Adrenal gland (tissue), 12 donors: ENCODE results near the gene ITCH. TPM values are rescaled to one million over a fixed set of nuclear protein-coding genes. Genes with fewer than 3 reads are reported as not detected.

ENCODE experiments used
- DNase-seq, 7 donors: peaks; one replicate each; pipeline ENCODE4 v3.0.0-alpha.2; 2019 to 2020
- H3K27ac ChIP-seq, 5 donors: fragments of 200-600 bp; sonication (generic) in 4 of 5; 1 replicate in 3 of 5; 2 replicates in 2 of 5; pipeline versions ENCODE4 v1.5.1 to v1.8.0; 2016 to 2020; ENCODE audit warnings: mild to moderate bottlenecking in 1 of 5
- H3K27me3 ChIP-seq: fragments of 200-600 bp; 2 replicates; pipeline ENCODE4 v1.8.0; 2021
- H3K36me3 ChIP-seq, 2 donors: fragments of 200-600 bp; replicated peaks in 1 of 2; 1 replicate in 1 of 2; 2 replicates in 1 of 2; pipeline versions ENCODE4 v1.5.1 to v1.8.0; 2018 to 2022
- H3K4me1 ChIP-seq, 2 donors: fragments of 200-600 bp; replicated peaks in 1 of 2; 1 replicate in 1 of 2; 2 replicates in 1 of 2; pipeline versions ENCODE4 v1.5.1 to v1.8.0; 2018 to 2021
- H3K4me3 ChIP-seq, 4 donors: fragments of 200-600 bp; sonication (generic) in 3 of 4; one replicate each; pipeline ENCODE4 v1.5.1; 2016 to 2018
- H3K9me3 ChIP-seq, 3 donors: fragments of 200-600 bp; sonication (generic) in 1 of 3; replicated peaks in 1 of 3; 1 replicate in 2 of 3; 2 replicates in 1 of 3; pipeline versions ENCODE4 v1.5.1 to v1.8.0; 2016 to 2021
- POLR2A ChIP-seq, 2 donors: fragments of 450-650 bp; IDR thresholded peaks; one replicate each; pipeline ENCODE4 v1.6.1; 2017; ENCODE audit warnings: antibody characterized with exemption in 2 of 2, mild to moderate bottlenecking in 2 of 2, moderate library complexity in 1 of 2
- WGBS, 4 donors: extraction: QIAGEN DNeasy Blood & Tissue Kit in 2 of 4; methylation state at CpG; one replicate each; pipeline versions ENCODE4 v1.1.5 to v1.1.7; 2013 to 2017; 5-methylcytosine and 5-hydroxymethylcytosine counted together
- intact Hi-C, 2 donors: fragments of 100-400 bp; cut with DNase I; formaldehyde crosslinking; loops; one replicate each; pipeline versions ENCODE4 v1.14.1 to v1.15.0; 2022 to 2023
- polyA plus RNA-seq, 3 donors: library from polyadenylated mRNA; stranded (reverse); fragments of 200-250 nt in 2 of 3; fragments of 350-450 nt in 1 of 3; fragmentation: Illumina TruSeq in 1 of 3; extraction: RNeasy Lipid Tissue Mini Kit (QIAGEN cat#74804) in 1 of 3; gene quantifications; one replicate each; pipeline ENCODE4 v1.2.3, GENCODE V29; 2013 to 2014
- total RNA-seq, 9 donors: library from RNA; depleted of rRNA in 4 of 9; stranded (reverse); fragments of >200 nt in 4 of 9; fragments of 120-200 nt in 1 of 9; fragmentation: NEBNext Ultra II Directional in 1 of 9; extraction: Animal tissue kit (Norgen Biotek cat#: 25700) in 1 of 9; gene quantifications; one replicate each; pipeline versions ENCODE4 v1.1.0 to v1.2.4, GENCODE V29; 2013 to 2023
- TF ChIP-seq, protein P1 (sequence below), 6 experiments: fragments of 450-650 bp in 4 of 6; fragments of 200-600 bp in 2 of 6; sonication (generic) in 1 of 6; IDR thresholded peaks; 1 replicate in 5 of 6; 2 replicates in 1 of 6; pipeline versions ENCODE4 v1.5.1 to v1.8.0; 2016 to 2021; ENCODE audit warnings: antibody characterized with exemption in 6 of 6, mild to moderate bottlenecking in 2 of 6, moderate library complexity in 1 of 6
- donor health status: healthy with polysubstance abuse.
- donor health status: Bipolar disorder and iron deficiency.
- donor health status: DM: yes; HTN: yes; CAD: no.
- donor health status: DM: no; HTN: no; CAD: no.
- donor health status: DM: no; HTN: no; CAD: no.
- donor health status: DM: yes; HTN: yes; CAD: no.

Gene ITCH
- total and polyA plus RNA-seq, 12 donors = 5.8 to 67.6 (median 52.7) TPM

DNA sequence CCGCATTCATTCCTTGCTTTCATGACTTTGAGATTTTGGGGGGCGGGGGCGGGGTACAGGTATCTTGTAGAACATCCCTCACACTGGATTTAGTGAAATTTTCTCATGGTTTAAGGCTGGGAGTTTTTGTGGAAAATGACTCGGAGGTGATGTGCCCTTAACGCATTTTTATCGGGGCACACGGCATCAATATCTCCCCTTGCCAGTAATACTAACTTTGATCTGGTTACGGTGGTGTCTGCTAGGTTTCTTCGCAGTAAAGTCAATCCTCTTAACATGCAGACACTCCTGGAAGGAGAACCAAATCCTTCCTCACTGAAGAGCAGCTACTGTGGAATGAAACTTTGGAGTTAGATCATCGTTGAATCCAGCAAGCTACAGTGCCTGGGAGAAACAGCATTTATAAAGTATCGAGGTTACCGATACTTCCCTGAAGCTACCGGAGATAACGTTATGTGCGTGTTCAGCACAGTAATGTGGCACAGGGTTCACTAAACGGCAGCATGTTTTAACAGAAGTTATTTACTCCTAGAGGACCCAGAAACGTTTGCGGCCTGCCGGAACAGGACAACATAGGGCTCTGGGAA is 151.9 kb downstream of the ITCH start:
- H3K27ac ChIP-seq = peak overlapping the region; percentile 78 to 98 (median 94)
- H3K36me3 ChIP-seq = no peaks in the 10 kb centered on the region
- no peak for DNase-seq
- peak overlapping the region in 2 of 4 donors; percentile 71 to 90 for H3K4me3 ChIP-seq
- TF ChIP-seq POLR2A (IDR thresholded peaks at IDR 0.05) = peak in 1 of 2 donors; percentile 27
- TF ChIP-seq, protein P1, sequence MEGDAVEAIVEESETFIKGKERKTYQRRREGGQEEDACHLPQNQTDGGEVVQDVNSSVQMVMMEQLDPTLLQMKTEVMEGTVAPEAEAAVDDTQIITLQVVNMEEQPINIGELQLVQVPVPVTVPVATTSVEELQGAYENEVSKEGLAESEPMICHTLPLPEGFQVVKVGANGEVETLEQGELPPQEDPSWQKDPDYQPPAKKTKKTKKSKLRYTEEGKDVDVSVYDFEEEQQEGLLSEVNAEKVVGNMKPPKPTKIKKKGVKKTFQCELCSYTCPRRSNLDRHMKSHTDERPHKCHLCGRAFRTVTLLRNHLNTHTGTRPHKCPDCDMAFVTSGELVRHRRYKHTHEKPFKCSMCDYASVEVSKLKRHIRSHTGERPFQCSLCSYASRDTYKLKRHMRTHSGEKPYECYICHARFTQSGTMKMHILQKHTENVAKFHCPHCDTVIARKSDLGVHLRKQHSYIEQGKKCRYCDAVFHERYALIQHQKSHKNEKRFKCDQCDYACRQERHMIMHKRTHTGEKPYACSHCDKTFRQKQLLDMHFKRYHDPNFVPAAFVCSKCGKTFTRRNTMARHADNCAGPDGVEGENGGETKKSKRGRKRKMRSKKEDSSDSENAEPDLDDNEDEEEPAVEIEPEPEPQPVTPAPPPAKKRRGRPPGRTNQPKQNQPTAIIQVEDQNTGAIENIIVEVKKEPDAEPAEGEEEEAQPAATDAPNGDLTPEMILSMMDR (IDR thresholded peaks at IDR 0.05) = no peak
- WGBS, 4 donors = 17 to 25% (median 21%) methylated on average over 19 of the region's 19 CpGs
- H3K9me3 ChIP-seq = no peaks in the 10 kb centered on the region
- intact Hi-C loops = loop anchor here in 1 of 2 donors (5.0 kb wide), 1 partner anchor 203 kb away; no protein-coding TSS in a partner anchor
- no peaks in the 10 kb centered on the region for H3K27me3 ChIP-seq
- H3K4me1 ChIP-seq = peaks cover 12 to 41% of the 10 kb centered on the region in 2 donors

DNA sequence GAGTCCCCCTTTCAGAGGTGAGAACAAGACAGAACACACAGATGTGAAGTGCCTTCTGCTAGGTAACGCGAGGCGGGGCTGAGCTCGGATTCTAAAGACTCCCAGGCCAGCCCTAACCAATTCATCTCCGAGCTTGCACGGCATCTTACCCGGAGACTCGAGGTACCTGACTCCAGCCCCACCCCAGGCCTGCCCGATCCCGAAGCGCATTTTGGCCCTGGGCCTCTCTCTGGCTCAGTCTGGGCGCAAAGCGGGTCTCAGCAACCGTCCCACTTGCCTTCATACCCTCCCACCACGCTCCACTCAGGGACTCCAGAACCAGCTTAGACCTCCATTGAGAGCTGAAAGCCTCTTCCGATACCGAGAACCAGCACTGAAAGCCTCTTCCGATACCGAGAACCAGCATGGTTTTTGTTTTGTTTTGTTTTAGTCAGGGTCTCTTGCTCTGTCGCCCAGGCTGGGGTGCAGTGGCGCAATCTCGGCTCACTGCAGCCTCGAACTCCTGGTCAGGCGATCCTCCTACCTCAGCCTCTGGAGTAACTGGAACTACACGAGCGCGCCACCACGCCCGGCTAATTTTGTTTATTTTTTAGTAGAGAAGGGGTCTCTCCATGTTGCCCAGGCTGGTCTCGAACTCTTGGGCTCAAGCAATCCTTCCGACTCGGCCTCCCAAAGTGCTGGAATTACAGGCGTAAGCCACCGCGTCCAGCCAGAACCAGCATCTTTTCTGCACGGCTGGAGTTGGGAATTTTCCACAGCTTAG is 152.6 kb downstream of the ITCH start:
- Histone ChIP-seq H3K27ac (peak overlapping the region; percentile 78 to 98 (median 94)), H3K27me3 (no peaks in the 10 kb centered on the region), H3K4me1 (peaks cover 12 to 45% of the 10 kb centered on the region in 2 donors), H3K36me3 (peaks cover 0 to 4% of the 10 kb centered on the region in 2 donors), H3K4me3 (peak overlapping the region; percentile 71 to 90 (median 82)), H3K9me3 (no peaks in the 10 kb centered on the region)
- intact Hi-C loops = no loop called here
- WGBS, 4 donors = 1 to 3% (median 2%) methylated on average over 21 to 36 of the region's 36 CpGs
- TF ChIP-seq POLR2A (IDR thresholded peaks at IDR 0.05) = no peak
- TF ChIP-seq, protein P1 (IDR thresholded peaks at IDR 0.05) = no peak
- DNase-seq = peak; percentile 56 to 89 (median 71)

DNA sequence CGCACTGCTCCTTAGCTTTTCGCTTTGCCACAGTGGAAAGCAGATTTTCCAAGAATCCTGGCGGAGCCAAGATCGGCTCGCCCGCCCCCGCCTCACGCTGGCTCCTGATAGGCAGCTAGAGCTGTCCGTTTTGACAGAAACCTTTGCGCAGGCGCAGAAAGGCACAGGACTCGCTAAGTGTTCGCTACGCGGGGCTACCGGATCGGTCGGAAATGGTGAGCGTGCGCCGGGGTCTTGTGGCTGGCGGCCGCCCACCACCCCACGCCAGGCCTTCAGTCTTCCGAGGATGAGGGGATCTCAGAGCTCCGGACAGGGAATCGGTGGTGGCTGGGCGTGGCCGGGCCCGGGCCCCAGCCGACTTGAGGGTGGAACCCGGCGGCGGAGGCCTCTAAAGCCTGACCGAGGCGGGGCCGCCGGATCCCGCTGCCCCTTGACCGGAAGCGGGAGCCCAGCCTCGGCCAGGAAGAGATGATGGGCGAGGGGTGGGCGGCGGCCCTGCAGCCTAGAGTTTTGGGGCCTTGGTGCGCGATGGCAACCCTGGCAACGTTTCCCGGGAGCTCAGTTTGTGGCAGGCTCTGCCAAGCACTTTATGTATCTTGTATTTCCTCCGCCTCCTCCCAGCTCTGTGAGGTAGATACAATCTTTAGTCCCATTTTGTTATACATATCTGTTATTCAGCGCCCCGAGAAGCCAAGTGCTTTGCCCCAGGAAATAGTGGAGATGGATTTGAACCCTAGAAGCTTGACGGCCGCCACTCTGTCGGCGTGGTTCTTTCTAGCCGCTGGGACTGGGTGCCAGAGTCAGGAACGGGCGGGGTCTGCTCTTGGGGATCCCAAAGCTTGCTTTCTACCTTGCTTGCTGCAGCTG is 153.4 kb downstream of the ITCH start, which contains the start of gene DYNLRB1:
Gene DYNLRB1 (plus strand): TSS at position 176 of the 867 bp plus-strand sequence. CDS start 37 bp downstream, at position 213.
- Histone ChIP-seq H3K4me3 (peak within 1 kb of the TSS; percentile 71 to 90 (median 82)), H3K27me3 (no peaks in the 10 kb centered on the region), H3K9me3 (no peaks in the 10 kb centered on the region), H3K27ac (peak within 1 kb of the TSS; percentile 78 to 98 (median 94)), H3K4me1 (peaks cover 12 to 45% of the 10 kb centered on the region in 2 donors), H3K36me3 (peaks cover 0 to 7% of the 10 kb centered on the region in 2 donors)
- intact Hi-C loops = no loop called here
- TF ChIP-seq, protein P1 (IDR thresholded peaks at IDR 0.05) = no peak
- peak; percentile 83 to 95 for TF ChIP-seq POLR2A (IDR thresholded peaks at IDR 0.05)
- 0 to 1% (median 0%) methylated on average over 19 to 59 of the region's 59 CpGs for WGBS, 4 donors
- DNase-seq = peak; percentile 97 to 99 (median 99)
